Stomach smooth muscle (tissue), 2 donors: ENCODE data around the gene RASGRP3.

Source experiments
- H3K27ac ChIP-seq: one replicate; pipeline ENCODE4 v1.7.0; 2013; ENCODE audit warnings: mild to moderate bottlenecking, low read length, inconsistent platforms
- H3K27me3 ChIP-seq, 2 donors: one replicate each; pipeline ENCODE4 v1.7.0; 2013; ENCODE audit warnings: low read length in 2 of 2; ENCODE audit not compliant: insufficient read depth in 2 of 2, control insufficient read depth in 1 of 2
- H3K36me3 ChIP-seq, 2 donors: one replicate each; pipeline ENCODE4 v1.7.0; 2013; ENCODE audit warnings: low read length in 2 of 2; ENCODE audit not compliant: control insufficient read depth in 2 of 2, insufficient read depth in 2 of 2
- H3K4me1 ChIP-seq: one replicate; pipeline ENCODE4 v1.7.0; 2013; ENCODE audit warnings: low read length; ENCODE audit not compliant: control insufficient read depth, insufficient read depth
- H3K4me3 ChIP-seq, 2 donors: one replicate each; pipeline ENCODE4 v1.7.0; 2013; ENCODE audit warnings: low read length in 2 of 2
- H3K9ac ChIP-seq, 2 donors: one replicate each; pipeline ENCODE4 v1.7.0; 2013; ENCODE audit warnings: low read length in 2 of 2, mild to moderate bottlenecking in 1 of 2
- H3K9me3 ChIP-seq, 2 donors: one replicate each; pipeline ENCODE4 v1.7.0; 2013; ENCODE audit warnings: low read length in 2 of 2; ENCODE audit not compliant: control insufficient read depth in 2 of 2
- donor health status: healthy.
- donor health status: Pancreatic carcinoma.

The RASGRP3 gene

DNA sequence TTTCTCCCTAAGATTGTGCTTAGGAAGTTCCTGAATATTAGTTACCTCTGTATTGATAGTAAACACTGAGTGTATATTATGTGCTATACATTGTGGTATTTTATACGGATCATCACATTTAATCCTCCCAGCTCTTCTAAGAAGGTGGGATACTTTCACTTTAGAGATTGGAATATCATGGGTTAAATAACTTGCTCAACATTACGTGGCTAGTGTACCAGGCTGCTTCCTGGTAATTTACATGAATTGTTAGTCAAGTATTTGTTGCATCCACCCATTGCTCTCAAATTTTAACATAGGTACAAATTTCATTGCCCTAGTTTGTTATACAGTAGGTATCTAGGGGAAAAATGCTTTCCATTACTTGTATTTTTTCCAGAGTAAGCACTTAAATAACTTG is 101.2 kb downstream of the RASGRP3 start:
- no peaks in the 10 kb centered on the region for H3K27me3 ChIP-seq
- H3K36me3 ChIP-seq: no peaks in the 10 kb centered on the region
- H3K27ac ChIP-seq: no peak overlapping the region
- no peak overlapping the region for H3K4me3 ChIP-seq
- no peaks in the 10 kb centered on the region for H3K9me3 ChIP-seq
- H3K9ac ChIP-seq: no peak overlapping the region
- H3K4me1 ChIP-seq: no peaks in the 10 kb centered on the region

DNA sequence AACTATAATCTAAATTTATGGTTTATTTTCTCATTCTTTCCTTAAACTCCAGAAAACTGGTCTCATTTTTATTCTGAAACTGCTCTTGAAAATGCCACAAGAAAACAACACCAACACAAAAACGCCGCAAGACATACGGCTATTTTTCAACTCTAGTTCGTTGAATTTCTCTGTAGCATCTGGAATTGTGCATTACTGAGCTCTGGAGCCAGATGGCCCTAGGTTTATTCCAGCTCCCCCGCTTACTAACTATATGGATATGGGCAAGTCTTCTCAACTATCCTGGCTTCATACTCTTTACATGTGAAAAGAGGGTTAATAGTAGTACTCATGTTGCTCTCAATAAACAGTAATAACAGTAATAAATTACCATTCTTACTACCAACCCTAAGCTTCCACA is 102.8 kb downstream of the RASGRP3 start:
- Histone ChIP-seq H3K4me1 (no peaks in the 10 kb centered on the region), H3K9ac (no peak overlapping the region), H3K36me3 (peaks cover 0 to 2% of the 10 kb centered on the region in 2 donors), H3K4me3 (no peak overlapping the region), H3K27ac (no peak overlapping the region), H3K27me3 (no peaks in the 10 kb centered on the region), H3K9me3 (no peaks in the 10 kb centered on the region)

DNA sequence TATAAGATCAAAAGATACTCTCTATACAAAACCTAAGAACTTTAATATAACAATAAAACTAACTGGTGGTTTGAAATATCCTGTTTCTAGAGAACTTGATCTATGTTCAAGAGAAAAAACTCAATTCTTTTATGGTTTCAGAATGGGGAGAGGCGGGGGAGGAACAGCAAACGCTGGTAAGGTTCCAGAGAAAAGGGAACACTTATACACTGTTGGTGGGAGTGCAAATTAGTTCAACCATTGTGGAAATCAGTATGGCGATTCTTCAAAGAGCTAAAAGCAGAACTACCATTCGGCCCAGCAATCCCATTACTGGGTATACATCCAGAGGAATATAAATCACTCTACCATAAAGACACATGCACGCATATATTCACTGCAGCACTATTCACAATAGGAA is 105.4 kb downstream of the RASGRP3 start:
- no peaks in the 10 kb centered on the region for H3K27me3 ChIP-seq
- H3K27ac ChIP-seq: no peak overlapping the region
- peaks cover 5% of the 10 kb centered on the region for H3K4me1 ChIP-seq
- no peaks in the 10 kb centered on the region for H3K9me3 ChIP-seq
- H3K36me3 ChIP-seq: peaks cover 8 to 18% of the 10 kb centered on the region in 2 donors
- no peak overlapping the region for H3K9ac ChIP-seq
- no peak overlapping the region for H3K4me3 ChIP-seq

DNA sequence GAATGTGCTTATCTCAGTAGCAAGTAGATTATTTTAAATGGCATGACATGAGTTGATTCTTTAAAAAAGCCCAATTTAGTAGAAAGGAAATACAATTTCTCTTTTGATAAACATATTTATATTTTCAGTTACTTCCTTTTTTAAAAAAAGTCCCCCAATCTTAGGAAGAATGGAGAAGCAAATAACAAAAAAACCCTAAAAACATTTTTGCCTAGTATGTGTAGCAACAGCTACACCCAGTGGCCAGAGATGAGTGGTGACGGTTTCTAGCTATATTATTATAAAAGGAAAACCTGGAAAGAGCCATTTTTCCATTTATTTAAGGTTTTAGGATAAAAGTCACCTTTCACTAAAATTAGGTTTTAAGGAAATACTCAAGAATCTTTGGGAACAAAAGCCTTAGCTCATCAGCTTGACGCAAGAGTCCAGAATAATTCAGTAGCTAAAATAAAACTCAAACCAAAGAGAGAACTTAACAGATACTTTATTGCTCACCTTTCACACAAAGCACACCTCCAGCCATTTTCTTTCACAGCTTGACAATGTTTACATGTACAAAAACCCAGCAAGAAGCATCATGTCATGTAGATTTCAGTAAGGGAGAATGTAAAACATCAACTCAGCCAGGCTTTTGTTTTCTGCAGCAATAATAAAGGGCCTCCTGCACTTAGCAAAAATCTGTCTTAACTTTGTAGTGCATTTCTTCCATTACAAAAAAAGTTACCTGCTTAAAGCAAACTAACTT is 106.9 kb downstream of the RASGRP3 start:
- Histone ChIP-seq H3K27ac (no peak overlapping the region), H3K4me1 (peaks cover 9% of the 10 kb centered on the region), H3K36me3 (peaks cover 8 to 18% of the 10 kb centered on the region in 2 donors), H3K27me3 (no peaks in the 10 kb centered on the region), H3K9me3 (no peaks in the 10 kb centered on the region), H3K4me3 (no peak overlapping the region), H3K9ac (no peak overlapping the region)

DNA sequence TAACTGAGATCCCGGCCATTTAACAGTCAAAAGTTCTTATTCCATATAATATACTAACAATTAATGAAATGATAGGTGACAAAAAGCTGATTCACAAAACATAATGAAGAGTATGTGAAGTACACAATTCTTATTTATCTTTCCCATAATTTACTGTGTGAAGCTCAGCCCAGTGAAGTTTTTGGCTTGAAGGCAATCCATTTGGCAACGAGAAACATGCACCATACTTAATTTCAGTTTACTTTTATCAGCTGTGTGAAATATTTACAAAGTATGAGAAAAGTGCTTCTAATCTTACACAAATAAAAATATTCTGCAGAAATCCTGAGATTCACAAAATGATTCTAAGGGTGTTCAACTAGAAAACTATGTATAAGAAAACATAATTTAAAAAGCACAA is 110.3 kb downstream of the RASGRP3 start:
- H3K9me3 ChIP-seq: no peaks in the 10 kb centered on the region
- H3K4me1 ChIP-seq: peaks cover 12% of the 10 kb centered on the region
- no peaks in the 10 kb centered on the region for H3K27me3 ChIP-seq
- H3K27ac ChIP-seq: no peak overlapping the region
- H3K36me3 ChIP-seq: peaks cover 16 to 29% of the 10 kb centered on the region in 2 donors
- H3K9ac ChIP-seq: peak overlapping the region in 1 of 2 donors; percentile 18
- H3K4me3 ChIP-seq: no peak overlapping the region

DNA sequence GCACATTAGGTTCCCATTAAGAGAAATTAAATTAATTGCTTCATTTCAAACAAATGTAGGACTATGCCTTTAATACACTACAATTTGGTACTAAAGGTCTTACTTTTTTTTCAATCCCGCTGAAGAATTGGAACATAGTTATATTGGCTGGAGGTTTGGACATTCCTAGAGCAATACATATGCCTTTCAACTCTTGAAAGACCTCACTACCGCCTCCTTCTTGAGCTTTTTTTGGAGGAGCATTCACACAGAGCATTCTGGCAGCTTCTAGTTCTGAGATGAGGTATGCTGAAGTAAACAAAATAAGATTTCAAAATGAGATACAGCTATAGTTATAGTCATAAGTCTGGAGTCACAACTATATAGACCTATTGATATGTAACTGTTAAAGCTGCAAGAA is 111.8 kb downstream of the RASGRP3 start:
- H3K36me3 ChIP-seq: peaks cover 24 to 36% of the 10 kb centered on the region in 2 donors
- no peak overlapping the region for H3K4me3 ChIP-seq
- H3K27me3 ChIP-seq: no peaks in the 10 kb centered on the region
- no peaks in the 10 kb centered on the region for H3K9me3 ChIP-seq
- peaks cover 12% of the 10 kb centered on the region for H3K4me1 ChIP-seq
- no peak overlapping the region for H3K9ac ChIP-seq
- H3K27ac ChIP-seq: no peak overlapping the region

GRCh38 chr2:33589444-33589843 is 113.0 kb downstream of the RASGRP3 start:
- Histone ChIP-seq H3K27me3 (no peaks in the 10 kb centered on the region), H3K9me3 (no peaks in the 10 kb centered on the region), H3K27ac (no peak overlapping the region), H3K4me1 (peaks cover 12% of the 10 kb centered on the region), H3K4me3 (peak overlapping the region in 1 of 2 donors; percentile 41), H3K9ac (no peak overlapping the region), H3K36me3 (peaks cover 29 to 36% of the 10 kb centered on the region in 2 donors)

DNA sequence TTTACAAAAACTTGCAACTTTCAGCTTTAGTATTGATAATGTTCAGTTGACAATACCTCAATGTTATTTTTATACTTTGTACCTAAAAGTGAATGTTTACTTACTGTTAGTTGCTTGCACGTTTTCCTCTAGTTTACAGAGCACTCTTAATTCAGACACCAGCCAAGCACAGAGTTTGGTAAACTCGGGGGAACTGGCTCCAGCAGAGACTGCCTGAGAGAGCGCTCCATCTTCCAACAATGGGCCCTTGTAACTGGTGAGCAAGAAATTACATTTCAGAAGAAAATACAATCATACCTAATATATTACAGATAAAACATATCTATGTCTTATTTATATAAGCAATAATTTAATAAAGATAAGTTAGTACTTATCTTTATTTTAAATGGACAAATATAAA is 118.9 kb downstream of the RASGRP3 start:
- no peak overlapping the region for H3K9ac ChIP-seq
- H3K27ac ChIP-seq: no peak overlapping the region
- H3K4me3 ChIP-seq: no peak overlapping the region
- H3K9me3 ChIP-seq: no peaks in the 10 kb centered on the region
- H3K27me3 ChIP-seq: no peaks in the 10 kb centered on the region
- peaks cover 26 to 27% of the 10 kb centered on the region in 2 donors for H3K36me3 ChIP-seq
- peaks cover 8% of the 10 kb centered on the region for H3K4me1 ChIP-seq

- H3K36me3 ChIP-seq: peaks cover 16 to 19% of the 10 kb centered on the region in 2 donors
- H3K4me3 ChIP-seq: no peak overlapping the region
- peaks cover 8% of the 10 kb centered on the region for H3K4me1 ChIP-seq
- no peaks in the 10 kb centered on the region for H3K27me3 ChIP-seq
- no peak overlapping the region for H3K27ac ChIP-seq
- no peaks in the 10 kb centered on the region for H3K9me3 ChIP-seq
- H3K9ac ChIP-seq: no peak overlapping the region
Measured at GRCh38 chr2:33597026-33597425, 120.6 kb downstream of the RASGRP3 start.

- H3K36me3 ChIP-seq: peaks cover 10 to 11% of the 10 kb centered on the region in 2 donors
- no peaks in the 10 kb centered on the region for H3K27me3 ChIP-seq
- H3K9me3 ChIP-seq: no peaks in the 10 kb centered on the region
- H3K9ac ChIP-seq: peak overlapping the region; percentile 75 to 91
- H3K27ac ChIP-seq: peak overlapping the region; percentile 77
- peaks cover 8% of the 10 kb centered on the region for H3K4me1 ChIP-seq
- peak overlapping the region; percentile 95 to 97 for H3K4me3 ChIP-seq
Measured at GRCh38 chr2:33598561-33599174, 122.2 kb downstream of the RASGRP3 start.
